EH (cell line): ENCODE results near the gene ADRA1B.
A peak's percentile ranks its signal among the peaks of the same experiment; 100 is the strongest.

Experiments used
- DNase-seq: peaks from one replicate; pipeline ENCODE4 v3.0.0-alpha.2; 2015; ENCODE audit warnings: low read depth

Gene ADRA1B

GRCh38 chr5:159901772-159902171, 14.5 kb upstream of the ADRA1B start:
- no peak for DNase-seq

DNA sequence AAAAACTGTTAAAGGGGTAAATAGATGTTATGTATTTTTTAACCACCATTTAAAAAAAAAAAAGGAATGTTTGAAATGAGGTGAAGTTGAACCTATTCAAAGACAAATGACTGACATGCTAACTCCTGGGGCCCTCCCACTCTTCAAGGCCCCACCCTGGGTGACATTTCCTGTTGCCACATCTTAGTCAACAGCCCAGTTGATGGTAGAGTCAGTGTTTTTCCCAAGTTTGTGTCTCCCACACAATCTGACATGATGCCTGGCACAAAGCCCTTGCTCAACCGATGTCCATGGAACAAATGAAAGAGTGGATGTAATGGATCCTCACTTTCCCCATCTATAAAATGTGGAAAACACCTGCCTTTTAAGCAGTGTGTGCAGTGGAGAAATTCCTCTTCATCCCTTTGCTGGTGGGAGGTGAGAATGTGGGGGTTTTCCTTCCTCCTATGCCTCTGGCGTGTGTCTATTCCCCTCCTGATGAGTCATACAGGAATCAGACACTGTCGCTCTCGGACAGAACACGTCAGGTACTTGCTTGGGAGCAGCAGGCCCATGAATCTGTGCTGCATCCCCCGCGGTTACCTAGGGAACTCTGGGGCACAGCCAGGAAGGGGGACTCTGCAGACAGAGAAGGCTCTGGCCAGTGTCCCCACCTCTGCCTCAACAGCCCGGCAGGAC, 13.7 kb upstream of the ADRA1B start:
- no peak for DNase-seq

- DNase-seq, result no peak
Observed at GRCh38 chr5:159903131-159903530, 13.2 kb upstream of the ADRA1B start.

GRCh38 chr5:159904874-159905273, 11.4 kb upstream of the ADRA1B start:
- DNase-seq, result no peak

GRCh38 chr5:159905496-159905895, 10.8 kb upstream of the ADRA1B start:
- DNase-seq, result peak; percentile 94

DNA sequence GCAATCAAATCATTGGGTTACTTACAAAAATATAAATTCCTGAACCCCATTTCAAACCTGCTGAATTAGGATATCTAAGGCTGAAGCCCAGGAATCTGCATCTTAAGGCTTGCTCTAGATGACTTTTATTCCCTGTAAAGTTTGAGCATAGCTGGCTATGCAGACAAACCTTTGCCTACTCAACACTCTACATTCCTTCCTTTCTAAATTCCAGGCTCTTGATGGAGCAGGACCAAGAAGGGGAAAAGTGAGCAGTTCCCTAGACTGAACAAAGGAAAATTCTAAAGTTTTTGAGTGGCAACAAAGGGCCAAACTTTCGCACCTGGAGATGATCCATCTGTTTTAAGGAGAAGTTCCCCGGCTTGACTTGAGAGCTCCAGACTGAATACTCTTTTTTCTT, 9.8 kb upstream of the ADRA1B start:
- DNase-seq, result no peak

DNA sequence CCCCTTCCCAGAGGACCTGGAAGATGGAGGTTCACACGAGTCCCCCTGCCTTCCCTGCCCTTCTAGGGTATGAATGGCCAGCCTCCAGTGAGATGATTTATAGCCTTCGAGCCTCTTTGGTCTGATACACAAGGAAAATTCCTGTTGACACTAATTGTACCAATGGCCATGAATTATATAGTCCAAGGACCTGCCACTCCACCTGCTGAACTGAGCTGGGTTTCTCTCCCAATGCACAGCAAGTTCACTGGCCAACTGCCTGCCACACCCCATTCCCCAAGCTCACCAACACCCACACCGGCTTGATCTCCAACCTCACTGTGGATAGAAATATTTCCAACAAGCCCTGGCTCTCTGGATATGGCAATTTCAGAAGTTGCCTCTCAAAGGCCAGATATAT, 9.3 kb upstream of the ADRA1B start:
- DNase-seq, result no peak

GRCh38 chr5:159907689-159908590, 8.3 kb upstream of the ADRA1B start:
- peak; percentile 59 for DNase-seq

GRCh38 chr5:159908591-159908940, 7.7 kb upstream of the ADRA1B start:
- peak; percentile 68 for DNase-seq

GRCh38 chr5:159909126-159909525, 7.2 kb upstream of the ADRA1B start:
- DNase-seq, result peak; percentile 42

DNA sequence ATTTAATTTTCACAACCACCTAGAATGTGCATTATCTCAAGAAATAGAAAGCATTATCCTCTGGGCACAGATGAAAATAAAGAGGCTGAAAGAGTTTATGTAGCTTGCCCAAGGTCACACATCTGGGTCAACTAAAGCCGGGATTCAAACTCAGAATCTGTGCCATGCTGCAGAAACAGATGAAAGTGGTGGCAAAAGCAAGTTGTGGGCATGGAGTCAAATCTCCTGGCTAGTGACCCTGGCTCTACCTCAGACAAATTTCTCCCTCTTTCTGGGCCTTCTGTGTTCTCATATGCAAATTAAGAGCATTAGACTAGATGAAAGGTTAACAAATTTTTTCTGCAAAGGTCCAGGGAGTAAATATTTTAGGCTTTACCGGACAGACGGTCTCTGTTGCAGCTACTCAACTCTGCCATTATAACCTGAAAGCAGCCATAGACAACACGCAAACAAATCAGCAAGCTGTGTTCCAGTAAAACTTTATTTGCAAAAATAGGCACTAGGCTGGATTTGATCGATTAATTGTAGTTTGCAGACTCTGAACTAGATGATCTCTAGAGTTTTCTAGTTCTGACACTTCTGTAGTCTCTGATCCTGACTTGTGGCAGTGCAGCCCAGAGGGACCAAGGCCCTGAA, 6.0 kb upstream of the ADRA1B start:
- no peak for DNase-seq

DNA sequence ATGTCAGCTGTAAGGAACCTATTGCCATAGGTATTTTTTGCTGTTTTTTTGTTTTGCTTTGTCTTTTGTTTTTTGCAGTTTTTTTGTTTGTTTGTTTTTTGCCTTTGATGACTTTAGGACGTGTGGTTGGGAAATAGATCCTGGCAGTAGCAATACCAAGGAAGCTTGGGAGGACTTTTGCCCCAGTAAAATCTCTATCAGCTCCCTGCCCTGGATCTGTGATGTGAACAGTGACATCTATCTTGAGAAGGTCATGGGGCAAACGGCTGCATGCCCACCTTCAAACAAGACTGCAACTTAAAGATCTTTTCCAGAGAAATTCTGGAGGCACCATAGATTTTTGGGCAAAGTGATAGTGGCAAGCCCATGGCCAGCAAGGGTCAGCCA, 5.4 kb upstream of the ADRA1B start:
- DNase-seq, result no peak

DNA sequence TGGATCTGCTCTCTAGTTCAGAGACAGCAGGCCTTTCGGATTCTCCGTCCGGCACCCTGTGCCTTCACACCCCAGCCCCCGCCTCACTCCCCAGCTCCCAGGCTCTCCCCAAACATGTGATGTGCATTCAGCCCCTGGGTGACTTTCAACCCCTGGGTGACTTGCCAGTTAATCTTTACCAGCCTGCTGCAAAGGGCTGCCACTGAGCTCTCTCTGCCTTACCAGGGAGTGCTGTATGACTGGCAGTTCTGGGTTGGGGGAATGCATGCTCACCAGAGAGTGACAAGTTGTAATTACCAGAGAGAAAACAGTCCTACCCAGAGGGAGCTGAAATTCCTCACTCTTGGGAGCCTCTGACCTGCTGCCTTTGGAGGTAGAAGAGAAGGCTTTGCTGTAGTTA, 4.9 kb upstream of the ADRA1B start:
- no peak for DNase-seq

GRCh38 chr5:159912033-159912800, 4.1 kb upstream of the ADRA1B start:
- DNase-seq, result peak; percentile 92

DNA sequence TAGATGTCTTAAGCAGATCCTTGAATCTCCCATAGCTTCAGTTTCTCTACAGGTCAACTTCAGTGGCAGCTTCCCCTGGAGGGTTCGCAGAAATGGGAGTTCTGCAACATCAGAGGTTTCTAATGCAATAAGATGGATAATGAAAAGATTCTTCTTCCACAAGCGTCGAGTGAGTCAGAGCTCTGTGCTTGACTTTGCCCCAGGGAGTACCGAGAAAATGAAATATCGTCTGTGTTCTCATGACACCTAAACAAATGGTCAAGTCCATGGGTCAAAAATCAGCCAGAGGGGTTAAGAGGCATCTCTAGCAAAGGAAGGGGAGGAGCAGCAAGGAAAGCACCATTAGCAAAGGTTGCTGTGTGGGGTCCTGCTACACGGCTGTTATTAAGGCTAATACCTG, 3.2 kb upstream of the ADRA1B start:
- peak; percentile 94 for DNase-seq

GRCh38 chr5:159913501-159913900, 2.8 kb upstream of the ADRA1B start:
- peak; percentile 62 for DNase-seq

GRCh38 chr5:159916841-159917761, 819 bp downstream of the ADRA1B start:
- DNase-seq, result no peak

GRCh38 chr5:159917994-159918393, 1.7 kb downstream of the ADRA1B start:
- DNase-seq, result no peak

GRCh38 chr5:159921721-159922120, 5.4 kb downstream of the ADRA1B start:
- DNase-seq, result no peak

- no peak for DNase-seq
Observed at GRCh38 chr5:159923008-159923407, 6.7 kb downstream of the ADRA1B start.
